Measurements from ENCODE around the gene C2orf69.

DNA sequence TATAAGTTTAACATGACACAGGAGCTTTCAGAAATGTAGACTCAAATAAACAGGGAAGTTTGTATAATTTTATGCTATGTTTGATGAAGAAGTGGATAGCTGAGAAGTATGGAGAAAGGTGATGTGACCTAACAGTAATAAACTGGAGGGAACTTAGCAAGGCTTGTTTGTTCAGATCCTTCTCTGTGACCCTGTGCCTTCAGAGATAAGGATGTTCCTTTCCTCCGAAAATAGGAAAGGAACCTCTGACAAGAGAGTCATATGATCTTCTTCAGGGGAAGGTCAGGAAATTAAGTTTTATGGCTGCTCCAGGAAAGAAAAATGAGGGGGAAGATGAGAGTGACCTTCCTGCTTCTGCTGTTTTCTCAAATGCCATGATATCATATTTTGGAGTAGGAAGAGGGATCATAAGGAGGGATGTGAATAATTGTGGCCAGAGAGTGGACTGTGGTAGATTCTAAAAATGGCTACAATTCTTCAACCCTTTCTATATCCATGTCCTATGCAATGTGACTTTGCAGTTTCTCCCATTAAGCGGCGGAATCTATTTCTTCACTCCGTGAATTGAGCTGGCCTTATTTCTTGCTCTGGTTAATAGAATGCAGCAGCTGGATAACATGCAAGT is 8.5 kb upstream of the C2orf69 start:
- TF ChIP-seq NCOR1 (IDR thresholded peaks at IDR 0.05; ENCODE audit: borderline replicate concordance, low read length), result no peak
- TF ChIP-seq, protein P1, sequence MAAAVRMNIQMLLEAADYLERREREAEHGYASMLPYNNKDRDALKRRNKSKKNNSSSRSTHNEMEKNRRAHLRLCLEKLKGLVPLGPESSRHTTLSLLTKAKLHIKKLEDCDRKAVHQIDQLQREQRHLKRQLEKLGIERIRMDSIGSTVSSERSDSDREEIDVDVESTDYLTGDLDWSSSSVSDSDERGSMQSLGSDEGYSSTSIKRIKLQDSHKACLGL (CRISPR knock-in tag; IDR thresholded peaks at IDR 0.05), result no peak
- no peak for TF ChIP-seq ATF7 (IDR thresholded peaks at IDR 0.05)
- TF ChIP-seq ATF7 (CRISPR knock-in tag; IDR thresholded peaks at IDR 0.05), result no peak
- TF ChIP-seq BRCA1 (CRISPR knock-in tag; IDR thresholded peaks at IDR 0.05), result no peak
- TF ChIP-seq, protein P2, sequence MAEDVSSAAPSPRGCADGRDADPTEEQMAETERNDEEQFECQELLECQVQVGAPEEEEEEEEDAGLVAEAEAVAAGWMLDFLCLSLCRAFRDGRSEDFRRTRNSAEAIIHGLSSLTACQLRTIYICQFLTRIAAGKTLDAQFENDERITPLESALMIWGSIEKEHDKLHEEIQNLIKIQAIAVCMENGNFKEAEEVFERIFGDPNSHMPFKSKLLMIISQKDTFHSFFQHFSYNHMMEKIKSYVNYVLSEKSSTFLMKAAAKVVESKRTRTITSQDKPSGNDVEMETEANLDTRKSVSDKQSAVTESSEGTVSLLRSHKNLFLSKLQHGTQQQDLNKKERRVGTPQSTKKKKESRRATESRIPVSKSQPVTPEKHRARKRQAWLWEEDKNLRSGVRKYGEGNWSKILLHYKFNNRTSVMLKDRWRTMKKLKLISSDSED (CRISPR knock-in tag; IDR thresholded peaks at IDR 0.05), result no peak
- TF ChIP-seq, protein P3, sequence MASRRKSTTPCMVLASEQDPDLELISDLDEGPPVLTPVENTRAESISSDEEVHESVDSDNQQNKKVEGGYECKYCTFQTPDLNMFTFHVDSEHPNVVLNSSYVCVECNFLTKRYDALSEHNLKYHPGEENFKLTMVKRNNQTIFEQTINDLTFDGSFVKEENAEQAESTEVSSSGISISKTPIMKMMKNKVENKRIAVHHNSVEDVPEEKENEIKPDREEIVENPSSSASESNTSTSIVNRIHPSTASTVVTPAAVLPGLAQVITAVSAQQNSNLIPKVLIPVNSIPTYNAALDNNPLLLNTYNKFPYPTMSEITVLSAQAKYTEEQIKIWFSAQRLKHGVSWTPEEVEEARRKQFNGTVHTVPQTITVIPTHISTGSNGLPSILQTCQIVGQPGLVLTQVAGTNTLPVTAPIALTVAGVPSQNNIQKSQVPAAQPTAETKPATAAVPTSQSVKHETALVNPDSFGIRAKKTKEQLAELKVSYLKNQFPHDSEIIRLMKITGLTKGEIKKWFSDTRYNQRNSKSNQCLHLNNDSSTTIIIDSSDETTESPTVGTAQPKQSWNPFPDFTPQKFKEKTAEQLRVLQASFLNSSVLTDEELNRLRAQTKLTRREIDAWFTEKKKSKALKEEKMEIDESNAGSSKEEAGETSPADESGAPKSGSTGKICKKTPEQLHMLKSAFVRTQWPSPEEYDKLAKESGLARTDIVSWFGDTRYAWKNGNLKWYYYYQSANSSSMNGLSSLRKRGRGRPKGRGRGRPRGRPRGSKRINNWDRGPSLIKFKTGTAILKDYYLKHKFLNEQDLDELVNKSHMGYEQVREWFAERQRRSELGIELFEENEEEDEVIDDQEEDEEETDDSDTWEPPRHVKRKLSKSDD (CRISPR knock-in tag; IDR thresholded peaks at IDR 0.05; ENCODE audit: low read depth), result no peak
- TF ChIP-seq, protein P4, sequence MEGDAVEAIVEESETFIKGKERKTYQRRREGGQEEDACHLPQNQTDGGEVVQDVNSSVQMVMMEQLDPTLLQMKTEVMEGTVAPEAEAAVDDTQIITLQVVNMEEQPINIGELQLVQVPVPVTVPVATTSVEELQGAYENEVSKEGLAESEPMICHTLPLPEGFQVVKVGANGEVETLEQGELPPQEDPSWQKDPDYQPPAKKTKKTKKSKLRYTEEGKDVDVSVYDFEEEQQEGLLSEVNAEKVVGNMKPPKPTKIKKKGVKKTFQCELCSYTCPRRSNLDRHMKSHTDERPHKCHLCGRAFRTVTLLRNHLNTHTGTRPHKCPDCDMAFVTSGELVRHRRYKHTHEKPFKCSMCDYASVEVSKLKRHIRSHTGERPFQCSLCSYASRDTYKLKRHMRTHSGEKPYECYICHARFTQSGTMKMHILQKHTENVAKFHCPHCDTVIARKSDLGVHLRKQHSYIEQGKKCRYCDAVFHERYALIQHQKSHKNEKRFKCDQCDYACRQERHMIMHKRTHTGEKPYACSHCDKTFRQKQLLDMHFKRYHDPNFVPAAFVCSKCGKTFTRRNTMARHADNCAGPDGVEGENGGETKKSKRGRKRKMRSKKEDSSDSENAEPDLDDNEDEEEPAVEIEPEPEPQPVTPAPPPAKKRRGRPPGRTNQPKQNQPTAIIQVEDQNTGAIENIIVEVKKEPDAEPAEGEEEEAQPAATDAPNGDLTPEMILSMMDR (CRISPR knock-in tag; IDR thresholded peaks at IDR 0.05), result no peak

Data from HepG2 (cell line).